Measurements from ENCODE around the gene MTA1.

The MTA1 gene

GRCh38 chr14:105446971-105447370 lies 27.3 kb downstream of the MTA1 start:
- no peak for DNase-seq

DNA sequence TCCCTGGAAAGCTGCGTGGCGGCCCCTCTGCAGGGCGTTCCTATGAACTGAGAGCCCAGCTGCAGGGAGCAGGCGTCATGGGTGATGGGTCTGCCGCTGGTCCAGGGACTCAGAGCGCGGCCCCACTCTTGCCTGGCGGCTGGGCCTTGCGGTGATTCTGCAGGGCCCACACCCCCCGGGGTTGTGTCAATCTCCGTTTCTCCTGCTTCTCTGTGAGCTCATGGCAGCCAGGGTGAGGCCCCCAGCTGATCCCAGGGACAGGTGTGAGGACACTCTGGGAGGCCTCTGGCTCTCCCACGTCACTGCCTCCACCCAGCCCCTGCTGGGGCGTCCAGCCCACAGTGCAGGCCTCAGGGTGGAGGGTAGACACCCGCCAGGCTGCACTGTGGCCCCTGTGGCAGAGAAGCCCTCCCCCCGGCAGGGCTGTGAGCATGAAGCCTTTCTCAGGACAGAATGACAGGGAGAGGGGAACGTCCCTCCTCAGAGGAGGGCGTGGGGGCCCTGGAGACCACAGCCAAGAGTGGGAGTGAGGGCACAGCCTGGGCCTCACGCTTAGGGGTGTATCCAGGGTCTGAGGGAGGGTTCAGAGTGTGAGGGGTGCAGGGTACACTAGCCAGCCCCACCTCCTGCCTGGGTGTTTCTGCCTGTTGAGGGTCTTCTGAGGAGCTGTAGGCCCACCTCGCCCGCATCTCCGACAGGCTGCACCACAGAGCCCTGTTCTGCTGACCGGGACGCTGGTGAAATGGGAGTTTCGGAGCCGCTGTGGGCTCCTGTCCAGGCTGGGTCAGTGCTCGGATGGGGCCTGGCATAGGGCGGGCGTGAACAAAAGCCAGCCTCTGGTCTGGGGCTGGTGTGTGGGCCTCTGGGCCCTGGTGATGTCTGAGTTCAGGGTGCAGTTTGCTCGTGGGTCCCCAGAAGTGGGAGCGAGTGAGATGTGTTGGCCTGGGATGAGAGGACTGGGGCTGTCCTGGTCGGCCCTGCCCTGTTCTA lies 28.3 kb downstream of the MTA1 start:
- DNase-seq: no peak

- peak; percentile 38 for DNase-seq
These were observed 29.1 kb downstream of the MTA1 start for GRCh38 chr14:105448706-105449111.

DNA sequence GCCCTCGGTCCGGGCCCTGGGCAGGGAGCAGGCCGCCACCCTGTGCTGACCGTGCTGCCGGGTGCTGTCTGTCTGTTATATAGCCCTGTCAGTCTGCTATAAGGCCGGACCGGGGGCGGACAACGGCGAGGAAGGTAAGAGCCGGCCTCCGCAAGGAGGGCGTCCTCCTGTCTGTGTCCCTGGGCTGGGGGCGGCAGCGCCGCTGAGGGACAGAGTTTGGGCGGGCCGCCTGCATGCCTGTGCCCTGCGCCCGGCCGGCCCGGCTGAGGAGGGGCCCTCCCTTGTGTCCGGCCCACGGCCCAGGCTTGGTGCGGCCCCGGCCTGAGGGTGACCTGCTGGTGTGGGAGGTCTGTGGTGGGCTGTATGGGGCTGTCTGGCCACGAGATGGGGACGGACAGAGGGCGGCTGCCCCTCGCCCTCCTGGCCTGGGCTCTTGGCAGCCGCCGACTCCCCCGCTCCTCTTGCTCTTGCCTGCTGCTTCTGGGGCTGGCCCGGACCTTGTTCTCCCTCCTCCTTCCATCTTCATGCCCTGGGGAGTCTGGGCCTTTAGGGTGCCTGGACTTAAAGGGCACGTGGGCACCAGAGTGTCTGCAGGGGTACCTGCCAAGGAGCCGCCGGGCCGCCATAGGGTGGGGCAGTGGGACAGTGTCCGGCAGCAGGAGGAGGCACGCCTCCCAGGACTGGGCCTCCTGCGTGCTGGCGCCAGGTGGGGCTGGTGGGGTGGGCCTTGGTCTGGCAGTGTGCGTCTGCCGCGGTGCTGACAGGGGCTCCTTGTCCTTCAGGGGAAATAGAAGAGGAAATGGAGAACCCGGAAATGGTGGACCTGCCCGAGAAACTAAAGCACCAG lies 29.9 kb downstream of the MTA1 start:
- DNase-seq: no peak

- no peak for DNase-seq
These were observed 30.5 kb downstream of the MTA1 start for GRCh38 chr14:105450123-105450505.

GRCh38 chr14:105450864-105451720 lies 31.5 kb downstream of the MTA1 start:
- no peak for DNase-seq

GRCh38 chr14:105452963-105453362 lies 33.3 kb downstream of the MTA1 start:
- DNase-seq: no peak

DNA sequence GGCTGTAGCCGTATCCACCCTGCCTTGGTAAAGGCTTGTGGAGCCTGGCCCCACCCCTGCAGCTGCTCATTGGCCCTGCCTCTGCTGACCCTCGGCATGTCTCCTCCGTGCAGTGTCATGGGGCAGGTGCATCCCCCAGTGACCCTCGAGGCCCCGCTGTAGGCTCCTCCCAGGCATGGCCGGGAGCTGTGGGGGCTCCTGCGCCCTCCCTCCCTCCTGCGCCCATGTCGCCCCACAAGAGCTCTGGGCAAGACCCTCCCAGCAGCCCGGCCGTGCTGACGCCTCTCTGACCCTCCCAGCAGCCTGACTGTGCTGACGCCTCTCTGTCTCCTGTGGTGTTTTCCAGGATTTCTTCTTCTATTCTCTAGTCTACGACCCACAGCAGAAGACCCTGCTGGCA lies 34.2 kb downstream of the MTA1 start:
- no peak for DNase-seq

DNA sequence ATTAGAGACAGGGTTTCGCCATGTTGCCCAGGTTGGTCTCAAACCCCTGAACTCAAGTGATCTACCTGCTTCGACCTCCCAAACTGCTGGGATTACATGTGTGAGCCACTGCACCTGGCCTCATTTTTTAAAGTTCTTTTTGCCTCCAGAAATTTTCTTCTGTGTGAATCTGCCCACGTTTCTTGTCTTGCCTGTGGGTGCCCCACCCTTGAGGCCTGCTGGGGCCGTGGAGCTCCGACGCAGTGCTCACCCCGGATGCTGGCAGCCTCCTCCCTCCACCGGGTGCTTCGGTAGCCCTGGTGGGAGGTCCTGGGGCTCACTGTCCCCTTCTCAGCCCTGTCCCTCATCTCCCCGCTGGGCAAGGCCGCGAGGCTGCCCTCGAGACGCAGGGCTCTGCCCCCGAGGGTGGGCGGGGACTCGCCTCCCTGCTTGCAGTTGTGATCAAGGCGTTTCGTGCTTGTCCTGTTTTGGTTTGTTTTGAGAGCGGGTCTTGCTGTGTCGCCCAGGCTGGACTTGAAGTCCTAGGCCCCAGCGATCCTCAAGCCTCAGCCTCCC lies 35.5 kb downstream of the MTA1 start:
- DNase-seq: no peak

GRCh38 chr14:105455766-105456660 lies 36.4 kb downstream of the MTA1 start:
- DNase-seq: no peak

GRCh38 chr14:105456736-105457617 lies 37.4 kb downstream of the MTA1 start:
- no peak for DNase-seq

DNA sequence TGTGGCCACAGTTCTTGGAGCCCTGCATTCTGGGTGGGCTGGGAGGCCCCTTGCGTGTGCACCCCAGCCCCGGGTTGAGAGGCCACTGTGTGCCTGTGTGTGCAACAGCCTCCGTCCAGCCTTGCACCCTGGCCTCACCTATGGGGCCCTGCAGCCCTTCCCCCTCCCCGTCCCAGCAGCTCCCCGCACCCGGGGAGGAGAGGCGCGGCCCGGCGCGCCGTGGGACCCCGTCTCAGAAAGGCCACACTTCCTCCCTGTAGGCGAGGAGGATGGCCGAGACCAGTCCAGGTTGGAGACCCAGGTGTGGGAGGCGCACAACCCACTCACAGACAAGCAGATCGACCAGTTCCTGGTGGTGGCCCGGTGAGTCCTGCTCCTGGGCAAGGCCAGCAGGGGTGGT lies 38.4 kb downstream of the MTA1 start:
- DNase-seq: no peak

DNA sequence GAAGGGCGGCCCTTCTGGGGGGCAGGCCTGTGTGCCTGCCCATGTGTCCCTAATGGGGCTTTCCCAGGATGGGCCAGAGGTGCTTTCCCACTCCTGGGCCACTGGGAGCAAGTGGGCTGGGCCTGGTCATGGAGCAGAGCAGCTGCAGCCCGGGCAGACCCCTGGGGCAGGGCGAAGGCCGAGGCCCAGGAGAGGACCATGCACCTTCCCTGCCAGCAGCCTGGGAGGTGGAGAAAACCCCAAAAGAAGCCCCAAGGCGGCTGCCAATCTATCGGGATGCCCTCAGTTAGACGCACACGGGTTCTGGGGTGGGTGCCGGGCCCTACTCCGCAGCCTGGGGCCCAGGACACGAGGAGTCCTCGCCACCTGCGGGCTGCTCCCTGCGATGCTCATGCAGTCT lies 38.9 kb downstream of the MTA1 start:
- DNase-seq: no peak

DNA sequence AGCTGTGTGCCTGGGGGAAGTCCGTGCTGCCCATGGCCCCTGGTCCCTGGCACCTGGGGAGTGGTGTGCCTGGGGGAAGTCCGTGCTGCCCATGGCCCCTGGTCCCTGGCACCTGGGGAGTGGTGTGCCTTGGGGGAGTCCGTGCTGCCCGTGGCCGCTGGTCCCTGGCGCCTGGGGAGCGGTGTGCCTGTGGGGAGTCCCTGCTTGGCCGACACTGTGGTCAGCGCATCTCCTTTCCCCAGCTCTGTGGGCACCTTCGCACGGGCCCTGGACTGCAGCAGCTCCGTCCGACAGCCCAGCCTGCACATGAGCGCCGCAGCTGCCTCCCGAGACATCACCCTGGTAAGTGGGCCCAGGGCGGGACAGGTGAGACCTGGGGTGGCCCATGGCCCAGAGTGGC lies 40.5 kb downstream of the MTA1 start:
- DNase-seq: no peak

DNA sequence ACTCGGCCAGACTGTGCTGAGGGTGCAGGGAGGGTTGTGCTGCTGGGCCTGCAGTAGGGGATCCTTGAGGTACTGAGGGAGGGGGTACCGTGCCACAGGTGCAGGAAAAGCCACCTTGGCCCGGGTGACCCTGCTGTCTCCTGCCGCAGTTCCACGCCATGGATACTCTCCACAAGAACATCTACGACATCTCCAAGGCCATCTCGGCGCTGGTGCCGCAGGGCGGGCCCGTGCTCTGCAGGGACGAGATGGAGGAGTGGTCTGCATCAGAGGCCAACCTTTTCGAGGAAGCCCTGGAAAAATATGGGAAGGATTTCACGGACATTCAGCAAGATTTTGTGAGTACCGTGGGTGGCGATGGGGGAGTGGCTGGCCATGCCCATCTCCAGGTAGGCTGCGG lies 41.0 kb downstream of the MTA1 start:
- no peak for DNase-seq

DNA sequence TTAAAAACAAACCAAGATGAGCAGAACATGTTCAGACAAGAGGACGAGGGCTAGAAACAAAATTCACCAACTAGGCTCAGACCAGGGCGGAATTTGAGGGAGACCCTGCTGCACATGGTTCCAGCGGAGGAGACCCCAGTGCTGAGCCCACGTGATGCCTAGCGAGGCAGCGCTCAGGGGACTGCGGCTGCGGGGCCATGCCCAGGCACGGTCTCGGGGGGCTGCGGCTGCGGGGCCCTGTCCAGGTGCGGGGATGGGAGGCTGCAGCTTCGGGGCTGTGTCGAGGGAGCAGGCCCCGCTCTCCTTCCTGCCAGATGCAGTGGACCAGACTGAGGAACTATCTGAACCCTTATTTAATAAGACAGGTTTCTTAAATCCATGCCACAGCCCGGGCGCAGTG lies 42.3 kb downstream of the MTA1 start:
- DNase-seq: no peak

DNA sequence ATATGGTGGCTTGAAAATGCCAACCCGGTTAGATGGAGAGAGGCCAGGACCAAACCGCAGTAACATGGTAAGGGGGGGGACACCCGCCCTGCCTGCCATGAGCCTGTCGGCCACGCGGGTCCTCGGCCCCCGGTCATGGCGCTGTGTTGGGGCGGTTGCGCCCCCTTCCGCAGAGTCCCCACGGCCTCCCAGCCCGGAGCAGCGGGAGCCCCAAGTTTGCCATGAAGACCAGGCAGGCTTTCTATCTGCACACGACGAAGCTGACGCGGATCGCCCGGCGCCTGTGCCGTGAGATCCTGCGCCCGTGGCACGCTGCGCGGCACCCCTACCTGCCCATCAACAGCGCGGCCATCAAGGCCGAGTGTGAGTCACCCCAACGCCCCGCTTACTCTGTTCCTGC lies 44.9 kb downstream of the MTA1 start:
- no peak for DNase-seq

DNA sequence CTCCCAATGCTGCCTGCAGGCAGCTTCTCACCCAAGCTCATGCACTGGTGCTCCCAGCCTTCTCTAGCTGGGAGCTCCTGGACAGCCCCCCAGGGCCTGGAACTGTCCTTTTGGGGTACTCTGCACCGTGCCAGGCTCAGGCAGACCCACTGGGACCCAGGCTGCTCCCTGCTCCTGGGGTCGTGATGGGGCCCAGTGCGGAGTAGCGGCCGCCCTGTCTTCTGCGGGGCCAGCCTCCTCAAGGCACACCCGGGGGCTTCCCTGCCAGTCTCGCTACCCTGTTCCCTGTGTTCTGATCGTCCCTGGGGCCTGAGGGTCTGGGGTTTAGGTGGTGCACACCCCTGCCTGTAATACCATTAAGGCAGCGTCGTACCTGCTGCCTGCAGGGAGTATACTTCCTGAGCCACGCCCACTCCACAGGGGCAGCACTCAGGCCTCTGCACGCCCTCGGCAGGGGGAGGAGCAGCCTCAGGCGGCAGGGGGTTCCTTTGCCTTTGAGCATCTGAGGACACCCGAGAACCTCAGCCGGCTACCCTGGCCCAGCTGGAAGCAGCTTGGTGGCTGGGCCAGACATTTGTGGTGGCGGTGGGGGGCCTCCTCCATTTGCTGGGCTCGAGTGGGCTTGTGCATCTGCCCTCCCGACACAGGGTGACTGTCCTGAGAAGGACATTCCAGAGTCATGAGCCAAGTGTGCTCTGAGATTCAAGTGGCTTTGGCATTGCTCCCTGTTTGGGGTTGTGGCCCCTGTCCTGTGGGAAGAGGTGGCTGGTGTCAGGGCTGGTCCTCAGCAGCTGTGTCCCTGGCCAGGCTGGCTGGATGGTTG lies 45.8 kb downstream of the MTA1 start:
- DNase-seq: peak; percentile 40

- DNase-seq: no peak
These were observed 47.1 kb downstream of the MTA1 start for GRCh38 chr14:105466531-105467248.

All from EL (cell line).